OCI-LY7 (cell line): ENCODE data around the gene C9. TPM values are rescaled to one million over a fixed set of nuclear protein-coding genes. Genes with fewer than 3 reads are reported as not detected.
"Not testable (repeated sequence)": the region's sequence is repeated elsewhere in the genome, so short reads cannot be mapped to it uniquely, and the experiment has no call there.

Experiments
- BruUV-seq: library from RNA; stranded (reverse); fragments of 400-500 nt; replicated peaks from 2 replicates; lab custom pipeline; 2021; lab: Mats Ljungman, UMichigan
- CTCF ChIA-PET: fragments of 300-600 bp; sonication (Branson Sonifier 250); formaldehyde crosslinking; loops from one replicate; lab custom pipeline; 2022; ENCODE audit warnings: antibody characterized with exemption; ENCODE audit not compliant: unreplicated experiment; lab: Charles Lee
- POLR2A ChIA-PET: fragments of 300-600 bp; sonication (Branson Sonifier 250); formaldehyde crosslinking; loops from one replicate; lab custom pipeline; 2022; ENCODE audit warnings: antibody characterized with exemption; lab: Charles Lee
- DNase-seq: peaks from one replicate; pipeline ENCODE4 v3.0.0-alpha.2; 2015; ENCODE audit warnings: low spot score
- H2AFZ ChIP-seq: fragments of 200-600 bp; sonication (generic), shearing (Covaris generic); 2 replicates; pipeline ENCODE4 v1.6.1; 2014; ENCODE audit warnings: mild to moderate bottlenecking, antibody characterized with exemption, low read length, moderate library complexity
- H3K27ac ChIP-seq: fragments of 200-600 bp; sonication (generic); 2 replicates; pipeline ENCODE4 v1.5.1; 2014; ENCODE audit warnings: mixed run types, low read depth, mild to moderate bottlenecking, moderate library complexity, low read length, inconsistent platforms; ENCODE audit not compliant: poor library complexity, severe bottlenecking
- H3K36me3 ChIP-seq: fragments of 200-600 bp; sonication (generic); 2 replicates; pipeline ENCODE4 v1.6.1; 2014; ENCODE audit warnings: mild to moderate bottlenecking, antibody characterized with exemption, low read length, moderate library complexity, mixed read lengths; ENCODE audit not compliant: insufficient read depth
- H3K4me1 ChIP-seq: fragments of 200-600 bp; sonication (generic); 2 replicates; pipeline ENCODE4 v1.5.1; 2014; ENCODE audit warnings: mild to moderate bottlenecking, low read length; ENCODE audit not compliant: insufficient read depth, poor library complexity, severe bottlenecking
- H3K4me2 ChIP-seq: fragments of 200-600 bp; sonication (generic); 2 replicates; pipeline ENCODE4 v1.6.1; 2014; ENCODE audit warnings: mild to moderate bottlenecking, low read length
- H3K4me3 ChIP-seq: fragments of 200-600 bp; sonication (generic); 2 replicates; pipeline ENCODE4 v1.5.1; 2014; ENCODE audit warnings: mild to moderate bottlenecking, low read depth, low read length; ENCODE audit not compliant: poor library complexity, severe bottlenecking
- H3K79me2 ChIP-seq: fragments of 200-600 bp; sonication (generic); 2 replicates; pipeline ENCODE4 v1.6.1; 2016; ENCODE audit warnings: low read depth, mild to moderate bottlenecking, low read length, moderate library complexity, mixed read lengths; ENCODE audit not compliant: insufficient read depth
- H3K9me2 ChIP-seq: fragments of 200-600 bp; sonication (generic); 2 replicates; pipeline ENCODE4 v1.6.1; 2016; ENCODE audit warnings: mild to moderate bottlenecking, low read length, mixed read lengths; ENCODE audit not compliant: insufficient read depth
- H3K9me3 ChIP-seq: fragments of 200-600 bp; sonication (generic); 2 replicates; pipeline ENCODE4 v1.6.1; 2014; ENCODE audit warnings: mild to moderate bottlenecking, mixed run types, low read length, mixed read lengths
- H4K20me1 ChIP-seq: fragments of 200-600 bp; sonication (generic); 2 replicates; pipeline ENCODE4 v1.6.1; 2014; ENCODE audit warnings: mild to moderate bottlenecking, antibody characterized with exemption, low read length, moderate library complexity, mixed read lengths; ENCODE audit not compliant: insufficient read depth
- EZH2phosphoT487 ChIP-seq: fragments of 200-600 bp; sonication (generic); IDR thresholded peaks from 2 replicates; pipeline ENCODE4 v1.6.1; 2018; ENCODE audit warnings: low read depth, borderline replicate concordance, mild to moderate bottlenecking, mixed run types, antibody characterized with exemption, low read length, moderate library complexity, mixed read lengths
- intact Hi-C: fragments of 100-400 bp; cut with micrococcal nuclease; formaldehyde crosslinking; loops from one replicate; pipeline ENCODE4 v1.10.0; 2022; ENCODE audit not compliant: unreplicated experiment
- total RNA-seq, 2 experiments: library from RNA; depleted of rRNA in 1 of 2; stranded (reverse); fragments of >200 nt in 1 of 2; shearing (Covaris generic) in 1 of 2; gene quantifications; 2 replicates each; pipeline ENCODE4 v1.2.3, GENCODE V29; 2014 to 2022
- TF ChIP-seq, protein P1 (sequence below): fragments of 200-600 bp; sonication (generic); conservative IDR thresholded peaks from 2 replicates; pipeline ENCODE4 v1.5.1; 2014; ENCODE audit warnings: mild to moderate bottlenecking, antibody characterized with exemption, low read length, moderate library complexity, mixed read lengths

The C9 gene
- total RNA-seq, 2 experiments from 2014 or later: not detected

DNA sequence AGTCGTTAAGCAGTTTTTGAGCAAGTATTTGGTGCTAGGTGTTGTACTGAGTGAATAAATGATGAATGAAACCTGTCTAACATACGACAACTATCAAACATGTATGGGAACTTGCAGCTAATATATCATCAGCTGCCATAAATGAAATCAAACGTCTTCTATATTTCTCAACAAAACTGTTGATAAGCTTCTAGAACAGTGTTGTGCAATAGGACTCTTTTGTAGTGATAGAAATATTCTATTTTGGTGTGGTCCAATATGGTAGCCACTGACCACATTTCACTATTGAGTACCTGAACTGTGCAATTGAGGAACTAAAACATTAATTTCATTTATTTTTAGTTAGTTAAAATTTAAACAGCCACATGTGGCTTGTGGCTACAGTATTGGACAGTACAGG, 128.6 kb downstream of the C9 start:
- H3K79me2 ChIP-seq: no peaks in the 10 kb centered on the region
- H3K27ac ChIP-seq: no peak overlapping the region
- H3K36me3 ChIP-seq: no peaks in the 10 kb centered on the region
- intact Hi-C loops: no loop called here
- CTCF ChIA-PET: no interaction called here
- no peaks in the 10 kb centered on the region for H3K9me2 ChIP-seq
- TF ChIP-seq, protein P1, sequence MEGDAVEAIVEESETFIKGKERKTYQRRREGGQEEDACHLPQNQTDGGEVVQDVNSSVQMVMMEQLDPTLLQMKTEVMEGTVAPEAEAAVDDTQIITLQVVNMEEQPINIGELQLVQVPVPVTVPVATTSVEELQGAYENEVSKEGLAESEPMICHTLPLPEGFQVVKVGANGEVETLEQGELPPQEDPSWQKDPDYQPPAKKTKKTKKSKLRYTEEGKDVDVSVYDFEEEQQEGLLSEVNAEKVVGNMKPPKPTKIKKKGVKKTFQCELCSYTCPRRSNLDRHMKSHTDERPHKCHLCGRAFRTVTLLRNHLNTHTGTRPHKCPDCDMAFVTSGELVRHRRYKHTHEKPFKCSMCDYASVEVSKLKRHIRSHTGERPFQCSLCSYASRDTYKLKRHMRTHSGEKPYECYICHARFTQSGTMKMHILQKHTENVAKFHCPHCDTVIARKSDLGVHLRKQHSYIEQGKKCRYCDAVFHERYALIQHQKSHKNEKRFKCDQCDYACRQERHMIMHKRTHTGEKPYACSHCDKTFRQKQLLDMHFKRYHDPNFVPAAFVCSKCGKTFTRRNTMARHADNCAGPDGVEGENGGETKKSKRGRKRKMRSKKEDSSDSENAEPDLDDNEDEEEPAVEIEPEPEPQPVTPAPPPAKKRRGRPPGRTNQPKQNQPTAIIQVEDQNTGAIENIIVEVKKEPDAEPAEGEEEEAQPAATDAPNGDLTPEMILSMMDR: no peak
- no peak for TF ChIP-seq EZH2phosphoT487
- POLR2A ChIA-PET: interaction anchor here (0.8 kb wide), 1 partner anchor 33 kb away, joined by 4 read pairs; no protein-coding TSS in a partner anchor
- no TSS peak for BruUV-seq
- H3K4me1 ChIP-seq: no peaks in the 10 kb centered on the region
- no peak overlapping the region for H3K4me3 ChIP-seq
- H3K9me3 ChIP-seq: no peaks in the 10 kb centered on the region
- no peaks in the 10 kb centered on the region for H4K20me1 ChIP-seq
- no peak overlapping the region for H3K4me2 ChIP-seq
- no peak overlapping the region for H2AFZ ChIP-seq
- no peak for DNase-seq

DNA sequence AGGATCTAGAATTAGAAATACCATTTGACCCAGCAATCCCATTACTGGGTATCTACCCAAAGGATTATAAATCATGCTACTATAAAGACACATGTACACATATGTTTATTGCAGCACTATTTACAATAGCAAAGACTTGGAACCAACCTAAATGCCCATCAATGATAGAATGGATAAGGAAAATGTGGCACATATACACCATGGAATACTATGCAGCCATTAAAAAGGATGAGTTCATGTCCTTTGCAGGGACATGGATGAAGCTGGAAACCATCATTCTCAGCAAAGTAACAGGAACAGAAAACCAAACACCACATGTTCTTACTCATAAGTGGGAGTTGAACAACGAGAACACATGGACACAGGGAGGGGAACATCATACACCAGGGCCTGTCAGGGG, 129.8 kb downstream of the C9 start:
- H2AFZ ChIP-seq, intact Hi-C loops, H3K4me1 ChIP-seq, H3K9me3 ChIP-seq, H3K4me2 ChIP-seq, BruUV-seq, DNase-seq, CTCF ChIA-PET, H3K27ac ChIP-seq, POLR2A ChIA-PET, H3K4me3 ChIP-seq, H3K36me3 ChIP-seq, H4K20me1 ChIP-seq, H3K79me2 ChIP-seq, H3K9me2 ChIP-seq: not testable (repeated sequence)

Other genes starting within 250 kb of the C9 start
- gene FYB1, start 144.9 kb downstream of the C9 start, total RNA-seq (2014; rRNA removed; shearing (Covaris generic)): 0.16 TPM in 1 of 2 replicates, not detected in the other
- gene FYB1, start 144.9 kb downstream of the C9 start, total RNA-seq (2022): not detected in 2 replicates
- gene DAB2, start 60.5 kb upstream of the C9 start, total RNA-seq (2014; rRNA removed; shearing (Covaris generic)): not detected in 2 replicates
- 0.40 TPM in 1 of 2 replicates, not detected in the other for gene DAB2, start 60.5 kb upstream of the C9 start, total RNA-seq (2022)